GM10266 (cell line): Measurements from ENCODE around the gene MYL2.
"Not testable (repeated sequence)": the region's sequence is repeated elsewhere in the genome, so short reads cannot be mapped to it uniquely, and the experiment has no call there.

Experiments
- DNase-seq: peaks from one replicate; pipeline ENCODE4 v3.0.0; 2012; ENCODE audit errors: extremely low spot score
- CTCF ChIP-seq: IDR thresholded peaks from 2 replicates; pipeline ENCODE4 v1.5.1; 2012; ENCODE audit warnings: mild to moderate bottlenecking, low read depth; ENCODE audit not compliant: control insufficient read depth, insufficient read depth; ENCODE audit errors: missing control alignments

MYL2 gene, protein sequence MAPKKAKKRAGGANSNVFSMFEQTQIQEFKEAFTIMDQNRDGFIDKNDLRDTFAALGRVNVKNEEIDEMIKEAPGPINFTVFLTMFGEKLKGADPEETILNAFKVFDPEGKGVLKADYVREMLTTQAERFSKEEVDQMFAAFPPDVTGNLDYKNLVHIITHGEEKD

DNA sequence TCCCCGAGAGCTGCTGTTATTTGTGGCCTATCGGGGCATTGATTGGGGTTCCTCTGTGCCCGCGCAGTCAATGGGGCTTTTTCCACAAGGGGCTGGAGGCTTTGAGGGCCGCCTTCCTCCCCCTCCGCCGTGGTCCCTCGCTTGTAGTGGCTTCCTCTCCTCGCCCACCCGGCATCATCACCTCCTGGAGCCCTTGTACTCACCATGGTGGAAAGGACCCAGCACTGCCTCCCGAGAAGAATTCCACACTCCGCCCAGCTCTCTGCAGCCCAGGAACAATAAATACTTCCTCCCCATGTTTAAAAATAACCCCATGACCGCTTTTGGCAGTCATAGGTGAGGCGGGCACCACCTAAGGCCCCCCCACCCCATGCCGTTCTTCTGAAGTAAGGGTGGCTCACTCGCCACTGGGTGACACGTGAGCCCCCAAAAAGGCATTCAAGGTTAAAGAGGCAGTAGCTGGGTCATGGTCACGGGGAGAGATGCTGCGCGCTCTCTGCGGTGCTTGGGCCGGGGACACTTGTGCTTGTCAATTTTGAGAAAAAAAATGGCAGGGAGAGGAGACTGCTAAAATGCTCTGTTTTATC lies at the start of gene MYL2:
Gene MYL2 (minus strand): TSS at position 256 of the 587 bp plus-strand sequence. CDS start 50 bp downstream, at position 206.
- no peak for DNase-seq
- TF ChIP-seq CTCF = no peak

DNA sequence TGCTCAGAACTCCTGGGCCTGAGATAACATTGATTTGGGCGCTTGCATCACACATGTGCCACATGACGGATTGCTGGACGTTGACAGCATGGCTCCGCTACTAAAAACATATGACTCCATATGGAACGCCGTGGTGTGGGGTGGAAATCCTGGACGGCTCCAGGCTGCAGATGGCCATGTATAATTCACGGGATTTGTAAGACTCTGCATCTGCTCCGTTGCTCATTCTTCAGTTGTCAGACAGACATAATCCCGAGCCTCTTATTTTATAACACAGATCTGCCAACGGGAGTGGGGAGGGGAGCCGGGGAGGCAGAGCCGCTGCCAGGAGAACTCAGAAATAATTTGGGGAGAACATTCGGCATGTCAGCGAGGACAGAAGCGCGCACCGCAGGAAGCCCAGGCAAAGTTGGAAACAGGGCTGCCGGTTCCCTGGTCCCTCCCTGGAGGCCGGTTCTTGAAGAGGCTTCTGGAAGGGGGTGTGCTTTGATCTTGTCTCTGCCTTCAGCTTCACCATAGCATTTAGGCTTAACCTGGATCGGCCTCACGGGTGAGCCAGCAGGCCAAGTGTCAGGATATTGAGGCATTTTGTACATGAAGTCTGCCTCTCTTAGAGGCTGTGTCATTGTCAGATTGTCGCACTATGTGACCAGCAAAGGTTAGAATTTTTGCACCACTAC lies 45.8 kb upstream of the MYL2 start:
- no peak for DNase-seq
- no peak for TF ChIP-seq CTCF

- no peak for DNase-seq
- no peak for TF ChIP-seq CTCF
These were observed 45.2 kb upstream of the MYL2 start for GRCh38 chr12:110965574-110965973.

DNA sequence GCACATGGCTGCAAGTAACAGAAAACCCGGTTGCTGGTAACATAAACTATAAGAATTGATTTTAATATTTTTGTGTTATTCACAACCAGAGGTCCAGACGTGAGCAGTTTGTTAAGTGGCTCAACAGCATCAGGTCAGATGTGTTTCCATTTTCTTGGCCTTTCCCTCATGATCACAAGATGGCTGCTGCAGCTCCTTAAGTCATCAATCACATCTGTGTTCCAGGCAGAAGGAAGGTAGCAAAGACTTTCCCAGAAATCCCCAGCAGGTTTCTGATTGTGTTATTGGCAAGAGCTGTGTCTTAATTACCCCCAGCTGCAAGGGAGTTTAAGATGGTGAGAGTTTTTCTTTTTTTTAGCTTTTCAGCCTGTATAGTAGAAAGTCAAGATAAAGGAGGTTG lies 40.4 kb upstream of the MYL2 start:
- DNase-seq = no peak
- TF ChIP-seq CTCF = no peak

DNA sequence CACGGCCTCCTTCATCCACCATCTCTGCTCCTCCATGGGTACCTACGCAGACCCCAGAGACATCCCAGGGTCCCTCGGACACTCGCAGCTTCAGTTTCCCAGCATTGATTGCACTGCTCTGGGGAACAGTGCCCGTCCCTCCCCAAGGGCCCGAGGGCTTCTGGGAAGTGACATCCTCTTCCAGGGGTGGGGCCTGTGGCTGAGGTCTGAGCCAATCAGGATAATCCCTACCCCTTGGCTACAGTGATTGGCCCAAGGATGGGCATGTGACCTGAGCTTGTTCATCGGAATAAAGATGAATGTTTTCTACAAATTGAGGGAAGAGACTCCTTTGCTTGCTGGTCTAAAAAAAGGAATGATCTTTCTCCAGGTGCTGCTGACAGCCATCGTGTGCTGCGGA lies 37.3 kb upstream of the MYL2 start:
- DNase-seq = no peak
- TF ChIP-seq CTCF = no peak

DNA sequence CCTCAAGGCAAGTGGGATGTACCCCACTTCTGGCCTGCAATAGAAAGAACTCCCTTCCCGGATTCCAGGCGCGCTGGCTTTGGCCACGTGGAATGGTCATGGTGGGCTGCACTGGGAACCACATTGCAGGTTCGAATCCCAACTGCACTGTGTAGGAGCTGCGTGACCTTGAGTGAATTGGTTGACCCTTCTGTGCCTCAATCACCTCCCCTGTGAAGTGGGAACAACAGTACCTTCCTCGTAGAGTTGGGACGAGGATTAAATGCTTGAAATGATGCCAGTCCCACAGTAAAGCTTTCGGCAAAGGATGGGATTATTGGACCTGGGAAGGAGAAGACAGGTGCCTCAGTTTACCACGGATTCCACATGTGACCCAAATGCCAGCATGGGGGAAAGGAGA lies 36.8 kb upstream of the MYL2 start:
- no peak for DNase-seq
- TF ChIP-seq CTCF = no peak

DNA sequence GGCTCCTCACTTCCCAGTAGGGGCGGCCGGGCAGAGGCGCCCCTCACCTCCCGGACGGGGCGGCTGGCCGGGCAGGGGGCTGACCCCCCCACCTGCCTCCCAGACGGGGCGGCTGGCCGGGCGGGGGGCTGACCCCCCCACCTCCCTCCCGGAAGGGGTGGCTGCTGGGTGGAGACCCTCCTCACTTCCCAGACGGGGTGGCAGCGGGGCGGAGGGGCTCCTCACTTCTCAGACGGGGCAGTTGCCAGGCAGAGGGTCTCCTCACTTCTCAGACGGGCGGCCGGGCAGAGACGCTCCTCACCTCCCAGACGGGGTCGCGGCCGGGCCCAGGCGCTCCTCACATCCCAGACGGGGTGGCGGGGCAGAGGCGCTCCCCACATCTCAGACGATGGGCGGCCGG lies 30.5 kb upstream of the MYL2 start:
- DNase-seq = not testable (repeated sequence)

- DNase-seq = not testable (repeated sequence)
These were observed 30.1 kb upstream of the MYL2 start for GRCh38 chr12:110950466-110950865.
